Uterus (tissue), 2 donors: ENCODE data around the gene SLC35F3.

Experiments used
- POLR2A ChIP-seq, 2 donors: fragments of 450-650 bp; IDR thresholded peaks; one replicate each; pipeline ENCODE4 v1.6.1; 2016; ENCODE audit warnings: antibody characterized with exemption in 2 of 2, mild to moderate bottlenecking in 1 of 2, moderate library complexity in 1 of 2
- TF ChIP-seq, protein P1 (sequence below), 4 experiments: fragments of 200-600 bp in 2 of 4; fragments of 450-650 bp in 2 of 4; sonication (generic) in 2 of 4; IDR thresholded peaks; one replicate each; pipeline ENCODE4 v1.5.1; 2016 to 2019; ENCODE audit warnings: antibody characterized with exemption in 4 of 4, mild to moderate bottlenecking in 2 of 4, moderate library complexity in 1 of 4

DNA sequence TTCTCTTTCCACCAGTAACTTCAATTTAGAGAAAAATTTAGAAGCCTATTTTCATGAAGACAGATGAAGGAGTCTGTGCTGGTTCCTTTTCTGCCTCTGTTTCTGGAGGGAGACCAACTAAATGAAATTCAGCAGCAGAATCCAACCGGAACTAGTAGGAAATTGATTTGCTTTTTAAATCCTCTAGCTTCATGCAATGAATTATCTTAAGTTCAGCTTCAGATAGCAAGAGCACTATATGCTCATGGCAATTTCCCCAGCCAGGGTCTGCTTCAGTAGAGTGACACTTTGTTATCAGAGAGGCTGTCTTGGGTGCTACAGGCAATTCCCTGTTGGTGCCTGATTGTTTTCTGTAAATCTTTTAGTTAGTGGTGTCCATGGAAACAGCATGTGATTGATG is 189.7 kb downstream of the SLC35F3 start:
- TF ChIP-seq, protein P1, sequence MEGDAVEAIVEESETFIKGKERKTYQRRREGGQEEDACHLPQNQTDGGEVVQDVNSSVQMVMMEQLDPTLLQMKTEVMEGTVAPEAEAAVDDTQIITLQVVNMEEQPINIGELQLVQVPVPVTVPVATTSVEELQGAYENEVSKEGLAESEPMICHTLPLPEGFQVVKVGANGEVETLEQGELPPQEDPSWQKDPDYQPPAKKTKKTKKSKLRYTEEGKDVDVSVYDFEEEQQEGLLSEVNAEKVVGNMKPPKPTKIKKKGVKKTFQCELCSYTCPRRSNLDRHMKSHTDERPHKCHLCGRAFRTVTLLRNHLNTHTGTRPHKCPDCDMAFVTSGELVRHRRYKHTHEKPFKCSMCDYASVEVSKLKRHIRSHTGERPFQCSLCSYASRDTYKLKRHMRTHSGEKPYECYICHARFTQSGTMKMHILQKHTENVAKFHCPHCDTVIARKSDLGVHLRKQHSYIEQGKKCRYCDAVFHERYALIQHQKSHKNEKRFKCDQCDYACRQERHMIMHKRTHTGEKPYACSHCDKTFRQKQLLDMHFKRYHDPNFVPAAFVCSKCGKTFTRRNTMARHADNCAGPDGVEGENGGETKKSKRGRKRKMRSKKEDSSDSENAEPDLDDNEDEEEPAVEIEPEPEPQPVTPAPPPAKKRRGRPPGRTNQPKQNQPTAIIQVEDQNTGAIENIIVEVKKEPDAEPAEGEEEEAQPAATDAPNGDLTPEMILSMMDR (IDR thresholded peaks at IDR 0.05), result no peak
- no peak for TF ChIP-seq POLR2A (IDR thresholded peaks at IDR 0.05)
